ENCODE measurements around the gene GFY.
"Not testable (repeated sequence)": the region's sequence is repeated elsewhere in the genome, so short reads cannot be mapped to it uniquely, and the experiment has no call there.

GFY gene

GRCh38 chr19:49469828-49470614 is 44.8 kb downstream of the GFY start:
- peak in 1 of 2 donors; percentile 42 for DNase-seq (ENCODE audit: low read depth in 2 of 2)

- no peak for DNase-seq (ENCODE audit: low read depth in 2 of 2)
These were observed 45.4 kb downstream of the GFY start for GRCh38 chr19:49470615-49470978.

- no peak for DNase-seq (ENCODE audit: low read depth in 2 of 2)
These were observed 47.7 kb downstream of the GFY start for GRCh38 chr19:49472936-49473335.

- DNase-seq (ENCODE audit: low read depth in 2 of 2): not testable (repeated sequence)
These were observed 48.3 kb downstream of the GFY start for GRCh38 chr19:49473501-49473867.

DNA sequence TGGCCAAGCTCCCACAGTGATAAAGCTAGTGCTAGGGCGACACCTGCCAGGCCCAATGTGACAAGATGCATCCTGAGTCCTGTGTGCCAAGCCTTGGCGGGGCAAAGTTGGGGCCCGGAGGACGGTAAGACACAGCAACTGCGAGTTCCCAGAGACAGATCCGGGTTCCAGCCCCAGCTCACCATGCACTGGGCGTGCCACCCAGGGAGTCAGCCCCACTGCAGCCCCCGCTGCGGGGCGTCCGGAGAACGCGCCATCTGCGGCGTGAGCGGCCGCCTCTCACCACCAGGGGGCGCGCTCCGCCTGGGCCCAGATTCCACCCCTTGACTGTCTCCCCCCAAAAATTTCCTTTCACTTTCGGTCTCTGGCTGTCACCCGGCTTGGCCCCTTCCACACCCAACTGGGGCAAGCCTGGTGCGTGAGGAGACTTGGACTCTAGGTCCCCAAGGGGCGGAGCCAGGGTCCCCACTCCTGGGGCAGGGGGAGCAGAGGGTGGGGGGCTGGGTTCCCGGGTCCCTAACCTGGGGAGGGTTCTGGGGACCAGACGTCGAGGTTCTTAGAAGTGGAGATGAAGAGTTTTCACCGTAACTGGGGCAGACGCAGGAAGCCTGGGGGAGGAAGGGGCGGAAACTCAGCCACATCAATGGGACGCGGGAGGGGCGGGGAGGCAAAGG is 48.8 kb downstream of the GFY start, which contains the start of gene FLT3LG:
FLT3LG (plus strand) TSS at position 348 of the 674 bp plus-strand sequence. CDS start 425 bp downstream, outside the sequence.
- peak; percentile 77 to 82 for DNase-seq (ENCODE audit: low read depth in 2 of 2)

GRCh38 chr19:49474542-49474924 is 49.3 kb downstream of the GFY start:
- no peak for DNase-seq (ENCODE audit: low read depth in 2 of 2)

DNA sequence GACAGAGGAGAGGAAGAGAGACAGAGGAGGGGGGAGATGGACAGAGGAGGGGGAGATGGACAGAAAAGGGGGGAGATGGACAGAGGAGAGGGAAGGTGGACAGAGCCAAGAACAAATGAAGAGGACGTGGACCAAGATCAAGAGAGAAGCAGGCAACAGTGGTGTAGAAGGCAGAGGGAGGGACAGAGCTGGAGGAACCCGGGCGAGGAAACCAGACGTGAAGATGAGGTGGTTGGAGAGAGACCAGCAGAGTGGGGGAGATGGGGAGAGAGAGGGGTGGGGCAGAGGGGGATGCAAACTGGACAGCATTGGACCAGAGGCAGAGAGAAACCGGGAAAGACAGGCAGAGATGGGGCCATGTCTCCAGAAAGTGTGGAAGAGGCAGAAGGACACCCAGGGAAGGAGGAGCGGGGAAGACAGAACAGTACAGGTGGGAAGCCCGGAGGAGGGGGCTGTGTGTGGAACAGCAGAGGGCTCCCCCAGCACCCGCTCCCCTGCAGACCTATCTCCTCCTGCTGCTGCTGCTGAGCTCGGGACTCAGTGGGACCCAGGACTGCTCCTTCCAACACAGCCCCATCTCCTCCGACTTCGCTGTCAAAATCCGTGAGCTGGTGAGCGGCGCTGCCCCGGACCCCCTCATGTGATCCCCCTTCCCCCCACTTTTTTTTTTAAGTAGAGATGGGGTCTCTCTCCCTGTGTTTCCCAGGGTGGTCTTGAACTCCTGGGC is 50.2 kb downstream of the GFY start:
- DNase-seq (ENCODE audit: low read depth in 2 of 2): no peak

DNA sequence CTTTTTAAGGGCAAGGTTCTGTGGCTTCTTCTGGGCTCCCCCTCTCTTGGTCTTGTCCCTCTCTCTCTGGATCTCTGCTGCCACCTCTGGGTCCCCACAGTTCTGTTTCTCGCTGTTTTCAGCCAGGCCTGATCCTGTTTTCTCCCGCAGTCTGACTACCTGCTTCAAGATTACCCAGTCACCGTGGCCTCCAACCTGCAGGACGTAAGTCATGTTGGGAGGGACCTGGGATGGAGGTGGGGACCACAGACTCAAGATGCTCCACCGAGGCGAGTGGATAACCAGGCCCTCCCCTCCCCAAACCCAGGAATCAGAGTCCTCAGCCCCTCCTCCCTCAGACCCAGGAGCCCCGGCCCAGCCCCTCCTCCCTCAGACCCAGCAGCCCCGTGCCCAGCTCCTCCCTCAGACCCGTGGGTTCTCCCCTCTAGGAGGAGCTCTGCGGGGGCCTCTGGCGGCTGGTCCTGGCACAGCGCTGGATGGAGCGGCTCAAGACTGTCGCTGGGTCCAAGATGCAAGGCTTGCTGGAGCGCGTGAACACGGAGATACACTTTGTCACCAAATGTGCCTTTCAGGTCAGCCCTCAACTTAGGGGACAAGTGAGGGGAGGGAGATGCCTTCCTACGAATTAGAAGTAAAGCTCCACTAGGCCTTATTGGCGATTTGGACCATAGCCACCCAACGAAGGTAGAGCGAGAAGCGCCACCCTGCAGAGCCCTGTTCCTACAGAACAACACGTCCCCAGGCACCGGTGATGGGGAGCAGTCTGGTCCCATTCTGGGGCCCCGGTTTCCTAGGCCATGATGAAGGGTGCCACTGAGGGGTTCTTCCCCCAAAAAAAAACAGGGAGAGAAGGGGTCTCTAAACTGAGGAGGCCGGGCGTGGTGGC is 51.0 kb downstream of the GFY start:
- DNase-seq (ENCODE audit: low read depth in 2 of 2): peak in 1 of 2 donors; percentile 48
